NCI-H2107 treated with DMSO at 0.1 percent for 48 hours (cell line): ENCODE results near the gene UNC13D.
"Not testable (repeated sequence)": the region's sequence is repeated elsewhere in the genome, so short reads cannot be mapped to it uniquely, and the experiment has no call there.

Source experiments
- DNase-seq: peaks from one replicate; lab custom pipeline; 2025; ENCODE audit not compliant: unreplicated experiment; lab: John Stamatoyannopoulos, UW

UNC13D gene

DNA sequence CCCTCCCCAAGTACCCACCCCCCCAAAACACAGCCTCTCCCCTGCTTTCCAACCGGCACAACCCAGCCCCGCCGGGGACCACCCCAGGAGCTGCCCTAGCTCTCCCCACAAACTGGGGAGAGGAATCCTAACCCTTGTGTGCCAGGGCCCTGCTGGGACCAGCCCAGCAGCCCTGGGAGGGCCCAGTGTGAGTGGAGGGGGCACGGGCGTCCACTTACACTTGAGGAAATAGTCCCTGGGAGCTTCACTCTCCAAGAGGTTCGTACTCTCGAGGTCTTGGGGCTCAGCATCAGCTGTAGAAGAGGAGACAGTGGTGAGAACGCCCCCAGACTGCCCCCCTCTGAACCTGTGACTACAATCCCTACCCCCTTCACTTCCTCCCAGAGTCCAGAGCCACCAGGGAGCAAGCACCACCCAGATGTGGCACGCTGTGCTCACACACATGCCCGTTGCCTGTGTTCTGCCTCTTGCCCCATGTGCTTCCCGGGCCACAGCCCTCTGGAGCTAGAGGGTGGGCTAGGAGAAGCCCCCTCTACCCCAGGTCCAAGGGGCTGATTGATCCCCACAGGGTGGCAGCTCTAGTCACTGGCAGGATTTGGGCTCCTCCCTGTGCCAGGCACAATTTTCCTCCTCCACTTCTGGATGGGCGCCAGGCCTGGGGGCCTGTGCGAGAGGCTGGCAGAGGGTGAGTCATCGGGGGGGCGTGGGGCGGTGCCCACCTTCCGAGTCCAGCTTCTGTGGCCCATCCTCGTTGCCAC is 31.2 kb upstream of the UNC13D start:
- DNase-seq = no peak

DNA sequence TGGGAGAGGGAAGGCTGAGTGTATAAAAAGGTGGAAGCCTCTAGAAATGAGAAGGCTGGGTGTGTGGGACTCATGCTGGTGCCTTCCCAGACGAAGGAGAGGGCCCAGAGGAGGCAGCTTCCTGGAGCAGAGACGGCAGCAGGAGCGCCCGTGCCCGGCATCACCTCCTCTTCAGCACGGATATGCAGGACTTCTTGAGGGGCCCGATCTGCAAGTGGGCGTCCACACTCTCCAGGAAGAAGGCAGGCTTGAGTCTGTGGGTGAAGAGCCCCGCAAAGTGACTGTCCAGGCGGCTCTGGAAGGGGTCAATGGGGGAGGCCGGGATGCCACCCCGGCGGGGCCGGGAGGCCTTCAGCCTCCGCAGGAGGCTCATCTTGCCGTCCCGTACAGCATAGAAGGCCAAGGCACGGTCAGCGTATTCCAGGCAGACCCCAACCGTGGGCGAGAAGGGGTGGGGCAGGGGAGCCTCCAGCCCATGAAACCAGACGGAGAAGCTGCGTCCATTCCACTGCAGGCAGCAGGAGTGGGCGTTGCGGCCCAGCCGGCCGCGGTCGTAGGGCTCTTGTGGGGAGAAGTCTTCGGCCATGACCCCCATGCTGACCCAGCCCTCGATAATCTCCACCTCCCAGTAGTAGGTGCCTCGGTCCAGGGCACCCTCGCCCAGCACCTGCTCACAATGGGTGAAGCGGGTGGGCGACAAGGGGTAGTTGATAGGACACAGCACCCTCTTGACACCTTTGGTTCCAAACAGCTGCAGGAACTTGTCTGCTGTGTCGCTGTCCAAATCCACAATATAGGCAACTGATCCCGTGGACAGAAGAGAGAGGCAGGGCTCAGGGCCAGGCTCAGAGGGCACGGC is 30.3 kb upstream of the UNC13D start:
- no peak for DNase-seq

DNA sequence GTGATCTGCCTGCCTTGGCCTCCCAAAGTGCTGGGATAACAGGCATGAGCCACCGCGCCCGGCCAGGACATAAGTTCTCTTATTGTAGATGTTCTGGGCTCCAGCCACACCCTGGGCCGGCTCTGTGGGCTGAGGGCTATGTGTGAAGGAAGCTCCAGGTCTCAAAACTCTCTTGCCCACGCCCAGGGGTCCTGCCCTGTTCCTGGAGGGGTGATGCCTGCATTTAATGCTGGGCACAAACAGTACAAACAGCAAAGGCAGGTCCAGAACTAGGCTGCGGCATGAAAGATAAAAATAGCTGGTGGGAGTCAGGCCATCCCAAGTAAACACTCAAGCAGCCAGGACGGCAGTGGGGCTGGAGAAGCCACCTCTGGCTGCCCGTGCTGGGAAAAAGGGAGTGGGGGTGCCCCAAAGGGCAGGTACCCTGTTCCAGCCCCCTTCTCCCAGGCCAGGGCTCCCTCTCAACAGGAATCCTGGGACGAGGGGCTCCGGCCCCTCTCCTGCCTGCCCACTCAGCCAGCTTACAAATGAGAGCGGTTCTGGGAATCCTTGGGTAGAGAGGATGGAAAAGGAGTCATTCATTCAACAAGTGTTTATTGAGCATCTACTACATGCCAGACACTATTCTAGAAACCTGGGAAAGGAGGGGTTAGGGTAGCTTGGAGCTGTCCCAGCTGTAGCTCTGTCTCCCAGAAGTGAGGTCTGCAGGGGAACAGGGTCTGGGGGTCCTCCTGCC is 29.6 kb upstream of the UNC13D start:
- DNase-seq = no peak

DNA sequence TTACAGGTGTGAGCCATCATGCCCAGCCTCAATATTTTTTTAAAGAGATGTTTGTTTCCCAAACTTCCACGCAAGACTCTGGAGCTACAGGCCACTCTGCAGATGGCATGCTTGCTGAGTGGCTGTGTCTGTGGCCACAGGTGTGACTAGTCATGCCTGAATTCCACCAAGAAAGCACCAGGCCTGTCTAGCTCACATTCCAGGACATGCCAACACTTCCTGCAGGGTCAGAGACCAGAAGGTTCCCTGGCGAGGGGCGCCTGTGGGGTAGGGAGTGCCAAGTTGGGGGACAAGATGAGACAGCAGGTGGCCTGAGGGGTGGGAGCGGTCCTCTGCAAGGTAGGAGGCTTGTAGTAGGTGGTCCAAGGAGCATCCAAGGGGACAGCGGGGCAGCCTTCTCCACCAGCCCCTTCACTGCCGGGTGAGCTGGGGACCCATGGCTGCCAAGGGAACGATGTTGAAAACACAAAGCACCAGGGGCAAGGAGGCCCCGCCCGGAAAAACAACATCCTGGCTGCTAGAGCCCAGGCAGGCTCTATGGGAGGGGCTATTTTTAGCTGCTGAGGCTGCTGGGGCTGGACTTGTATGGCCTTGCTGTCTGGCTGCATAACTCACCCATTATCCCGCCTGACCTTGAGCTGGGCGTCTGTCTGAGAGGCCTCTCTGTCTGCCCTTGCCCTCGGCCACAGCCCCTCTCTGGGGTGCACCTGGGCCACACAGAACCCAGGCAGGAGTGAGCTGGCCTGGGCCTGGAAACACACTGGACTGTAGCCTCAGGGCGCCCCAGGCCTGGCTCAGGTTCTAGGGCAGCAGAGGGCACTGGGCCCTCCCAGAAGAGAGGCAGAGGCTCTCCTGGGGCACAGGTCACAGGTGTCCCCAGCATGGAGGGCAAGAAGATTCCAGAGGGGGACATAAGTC is 28.5 kb upstream of the UNC13D start:
- DNase-seq = no peak

DNA sequence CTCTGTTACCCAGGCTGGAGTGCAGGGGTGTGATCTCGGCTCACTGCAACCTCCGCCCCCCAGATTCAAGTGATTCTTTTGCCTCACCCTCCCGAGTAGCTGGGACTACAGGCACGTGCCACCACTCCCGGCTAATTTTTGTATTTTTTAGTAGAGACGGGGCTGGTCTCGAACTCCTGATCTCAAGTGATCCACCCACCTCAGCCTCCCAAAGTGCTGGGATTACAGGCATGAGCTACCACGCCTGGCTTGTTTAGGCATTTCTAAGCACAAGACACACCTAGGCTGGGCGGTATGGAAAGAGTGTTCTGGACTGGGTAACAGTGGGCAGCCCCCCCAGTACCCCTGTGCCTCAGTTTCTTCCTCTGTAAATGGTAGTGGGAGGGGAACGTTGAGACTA is 26.0 kb upstream of the UNC13D start:
- not testable (repeated sequence) for DNase-seq

DNA sequence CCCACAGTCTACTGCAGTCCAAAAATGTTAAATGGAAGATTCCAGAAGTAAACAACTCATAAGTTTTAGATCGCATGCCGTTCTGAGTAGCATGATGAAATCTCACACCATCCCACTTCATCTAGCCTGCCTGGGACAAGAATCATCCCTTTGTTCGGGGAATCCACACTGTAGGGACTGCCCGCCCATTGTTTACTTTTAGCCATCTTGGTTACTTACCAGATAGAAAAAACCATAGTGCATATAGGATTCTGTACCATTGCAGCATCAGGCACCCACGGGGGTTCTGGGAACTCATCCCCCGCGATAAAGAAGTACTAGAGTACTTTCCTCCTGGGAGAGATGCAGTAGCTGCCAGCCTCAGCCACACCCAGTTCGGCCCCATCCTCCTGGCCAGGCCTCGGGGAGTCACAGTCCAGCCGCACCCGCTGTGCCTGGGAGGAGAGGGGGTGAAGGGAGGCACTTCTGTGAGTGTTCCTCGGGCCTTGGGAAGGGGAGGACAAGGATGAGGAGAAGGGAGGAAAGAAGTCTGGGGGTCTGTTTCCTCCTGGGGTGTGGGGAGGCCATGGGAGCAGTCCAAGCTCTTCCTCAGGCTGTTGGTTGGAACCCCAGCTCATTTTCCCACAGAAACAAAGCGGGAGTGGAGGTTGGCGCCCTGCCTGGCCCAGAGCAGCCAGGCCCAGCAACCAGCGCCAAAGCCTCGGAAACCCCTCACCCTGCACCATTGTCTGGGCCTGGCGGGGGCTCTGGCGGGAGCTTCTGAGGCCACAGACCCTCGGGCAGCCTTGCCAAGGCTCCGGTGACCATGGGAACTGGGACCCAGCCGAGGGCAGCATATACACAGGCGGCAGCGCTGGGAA is 25.3 kb upstream of the UNC13D start:
- DNase-seq = no peak

DNA sequence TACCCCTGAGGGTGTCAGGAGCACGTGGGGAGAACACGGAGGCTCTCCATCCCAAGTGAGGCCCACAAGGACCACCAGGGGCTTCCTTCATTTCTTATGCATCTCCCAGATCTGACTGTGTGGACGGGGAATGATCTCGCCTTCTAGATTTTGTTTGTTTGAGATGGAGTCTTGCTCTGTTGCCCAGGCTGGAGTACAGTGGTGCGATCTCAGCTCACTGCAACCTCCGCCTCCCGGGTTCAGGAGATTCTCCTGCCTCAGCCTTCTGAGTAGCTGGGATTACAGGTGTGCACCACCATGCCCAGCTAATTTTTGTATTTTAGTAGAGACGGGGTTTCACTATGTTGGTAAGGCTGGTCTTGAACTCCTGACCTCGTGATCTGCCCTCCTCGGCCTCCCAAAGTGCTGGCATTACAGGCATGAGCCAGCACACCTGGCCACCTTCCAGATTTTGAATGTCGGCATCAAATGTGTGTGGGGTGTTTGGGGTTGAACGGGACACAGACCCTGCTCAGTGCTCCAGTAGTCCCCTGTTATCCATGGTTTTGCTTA is 24.6 kb upstream of the UNC13D start:
- not testable (repeated sequence) for DNase-seq

DNA sequence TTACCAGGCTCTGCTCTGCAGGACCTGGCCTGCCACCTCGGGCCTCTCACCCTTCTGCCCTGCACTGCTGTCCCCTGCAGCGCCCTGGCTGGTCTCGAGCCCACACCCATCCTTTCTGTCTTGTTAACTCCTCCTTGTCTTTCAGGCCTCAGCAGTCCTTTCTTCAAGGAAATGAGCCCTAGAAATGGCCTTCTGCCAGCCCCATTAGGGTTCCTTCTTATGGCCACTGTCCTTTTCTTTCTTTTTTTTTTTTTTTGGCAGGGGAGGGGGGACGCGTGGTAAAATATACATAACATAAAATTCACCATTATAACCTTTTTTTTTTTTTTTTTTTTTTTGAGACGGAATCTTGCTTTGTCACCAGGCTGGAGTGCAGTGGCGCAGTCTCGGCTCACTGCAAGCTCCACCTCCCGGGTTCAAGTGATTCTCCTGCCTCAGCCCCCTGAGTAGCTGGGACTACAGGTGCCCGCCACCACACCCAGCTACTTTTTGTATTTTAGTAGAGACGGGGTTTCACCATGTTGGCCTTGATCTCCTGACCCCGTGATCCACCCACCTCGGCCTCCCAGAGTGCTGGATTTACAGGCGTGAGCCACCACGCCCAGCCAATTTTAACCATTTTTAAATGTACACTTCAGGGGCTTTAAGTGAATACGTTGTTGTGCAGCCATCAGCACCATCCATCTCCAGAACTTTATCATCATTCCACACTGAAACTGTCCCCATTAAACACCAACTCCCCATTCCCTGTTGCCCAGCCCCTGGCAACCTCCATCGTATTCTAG is 21.4 kb upstream of the UNC13D start:
- DNase-seq = not testable (repeated sequence)

DNA sequence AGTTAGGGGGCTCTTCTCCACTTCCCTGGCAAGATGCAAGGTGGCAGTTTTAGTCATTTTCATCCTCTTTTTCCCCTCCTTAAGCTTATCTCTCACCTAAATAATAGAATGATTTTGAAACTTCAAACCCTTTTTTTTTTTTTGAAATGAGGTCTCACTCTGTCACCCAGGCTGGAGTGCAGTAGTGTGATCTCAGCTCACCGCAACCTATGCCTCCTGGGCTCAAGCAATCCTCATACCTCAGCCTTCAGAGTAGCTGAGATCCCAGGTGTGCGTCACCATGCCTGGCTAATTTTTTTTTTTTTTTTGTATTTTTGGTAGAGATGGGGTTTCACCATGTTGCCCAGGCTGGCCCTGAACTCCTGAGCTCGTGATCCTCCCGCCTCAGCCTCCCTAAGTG is 20.7 kb upstream of the UNC13D start:
- not testable (repeated sequence) for DNase-seq

DNA sequence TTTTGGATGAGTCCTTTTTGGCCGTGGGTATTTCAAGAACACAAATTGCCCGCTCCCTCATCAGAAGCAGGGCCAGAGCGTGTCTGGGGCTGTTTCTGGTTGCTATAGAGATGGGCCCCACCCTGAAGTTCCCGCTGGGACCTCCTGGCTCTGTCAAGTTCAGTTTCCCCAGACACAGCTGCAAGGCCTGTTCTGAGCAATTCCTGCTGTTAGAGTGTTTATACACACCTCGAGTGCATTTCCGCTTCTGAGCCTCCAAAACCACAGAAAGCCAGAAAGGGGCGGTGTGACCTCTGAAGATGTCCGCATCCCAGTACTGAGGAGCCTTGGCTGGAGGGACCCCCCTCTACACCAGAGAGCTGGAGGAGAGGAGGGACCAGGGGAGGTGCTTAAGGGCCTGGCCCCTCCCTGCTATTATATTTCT is 20.3 kb upstream of the UNC13D start:
- peak; percentile 69 for DNase-seq

DNA sequence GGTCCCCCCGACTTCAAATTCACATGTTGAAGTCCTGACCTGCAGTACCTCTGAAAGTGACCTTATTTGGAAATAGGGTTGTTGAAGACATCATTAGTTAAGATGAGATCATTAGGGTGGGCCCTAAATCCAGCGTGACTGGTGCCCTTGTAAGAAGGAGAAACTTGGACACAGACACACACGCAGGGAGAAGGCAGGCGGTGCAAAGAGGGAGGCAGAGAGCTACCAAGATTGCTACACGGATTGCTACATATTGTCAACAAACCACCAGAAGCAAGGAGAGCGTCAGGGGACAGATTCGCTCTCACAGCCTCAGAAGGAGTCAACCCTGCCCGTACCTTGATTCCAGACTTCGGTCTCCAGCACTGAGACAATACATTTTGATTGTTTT is 17.7 kb upstream of the UNC13D start:
- DNase-seq = no peak

DNA sequence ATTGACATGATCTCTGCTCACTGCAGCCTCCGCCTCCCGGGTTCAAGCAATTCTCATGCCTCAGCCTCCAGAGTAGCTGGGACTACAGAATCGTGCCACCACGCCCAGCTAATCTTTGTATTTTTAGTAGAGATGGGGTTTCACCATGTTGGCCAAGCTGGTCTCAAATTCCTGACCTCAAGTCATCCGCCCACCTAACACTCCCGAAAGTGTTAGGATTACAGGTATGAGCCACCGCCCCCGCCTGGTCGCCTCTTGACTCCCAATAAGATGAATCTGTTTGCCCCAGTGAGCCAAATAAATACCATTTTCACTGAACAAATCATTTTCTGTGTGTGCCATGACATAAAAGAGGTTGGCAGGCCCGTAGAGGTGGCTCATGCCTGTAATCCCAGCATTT is 15.2 kb upstream of the UNC13D start:
- not testable (repeated sequence) for DNase-seq

DNA sequence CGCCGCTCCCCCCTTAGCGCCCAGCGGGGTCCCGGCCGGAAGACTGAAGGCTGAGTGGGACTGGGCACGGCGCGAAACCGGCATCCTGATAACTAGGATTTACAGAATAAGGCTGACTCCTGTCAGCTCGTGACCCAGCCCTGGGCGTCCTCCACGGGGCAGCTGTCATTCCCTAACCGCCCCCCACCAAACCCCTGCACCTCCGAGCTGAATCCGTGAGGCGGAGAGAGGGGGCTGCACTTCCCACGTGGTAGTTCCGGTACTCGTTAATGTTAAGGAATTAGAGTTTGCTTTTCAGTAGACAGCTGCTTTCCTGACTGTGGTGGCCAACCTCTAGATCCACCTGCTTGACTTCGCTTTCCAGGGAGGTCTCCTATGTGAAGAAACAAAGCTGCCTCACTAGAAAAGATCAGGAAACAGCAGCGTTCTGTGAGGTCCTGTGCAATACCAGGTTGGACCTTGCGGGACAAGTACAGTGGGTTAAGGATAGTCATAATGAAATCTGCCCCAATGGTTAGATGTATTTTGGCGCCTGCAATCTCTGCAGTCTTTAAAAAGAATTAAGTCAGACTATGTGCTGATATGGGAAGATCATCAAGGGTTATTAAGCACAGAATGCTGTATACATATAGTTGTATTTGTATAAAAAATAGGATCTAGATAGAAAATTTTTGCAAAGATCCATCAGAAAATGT is 12.0 kb upstream of the UNC13D start:
- DNase-seq = peak; percentile 30

DNA sequence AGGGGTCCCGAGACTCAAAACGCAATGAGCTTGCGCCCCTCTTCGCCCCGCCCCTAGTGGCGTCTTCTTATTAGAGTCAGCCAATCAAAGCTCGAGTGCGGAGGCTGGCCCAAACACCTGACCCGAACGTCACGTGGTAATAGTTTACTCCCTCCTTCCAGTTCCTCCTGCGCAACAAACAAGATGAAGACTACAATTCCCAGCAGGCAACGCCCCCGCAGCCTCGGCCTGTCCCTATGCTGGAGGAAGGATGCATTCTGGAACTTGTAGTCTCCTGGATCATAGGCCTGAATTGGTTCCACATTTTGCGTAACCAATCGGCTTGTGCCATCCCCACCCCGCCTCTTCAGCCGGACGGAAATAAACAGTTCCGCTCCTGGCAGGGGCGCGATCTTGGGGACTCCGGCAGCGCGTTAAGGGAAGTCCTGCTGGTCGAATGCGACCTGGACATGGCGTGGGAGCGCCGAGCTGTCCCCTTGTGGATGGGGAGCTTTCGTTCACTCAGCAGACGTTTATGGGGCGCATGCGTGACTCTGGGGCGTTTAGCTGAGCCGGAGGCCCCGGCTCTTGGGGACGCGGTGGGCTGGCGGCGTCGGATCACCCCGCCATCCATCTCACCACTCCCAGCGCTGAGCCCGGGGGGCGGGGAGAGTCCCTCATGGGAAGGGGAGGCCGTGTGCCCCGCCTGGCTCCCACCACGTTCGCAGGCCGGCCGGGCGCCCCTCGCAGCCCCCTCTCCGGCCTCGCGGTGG is 11.3 kb upstream of the UNC13D start, which contains the start of gene WBP2:
Gene WBP2, minus strand, starts transcription at position 26 of the 752 bp plus-strand sequence. CDS start 38 bp downstream, outside the sequence.
- peak; percentile 99 for DNase-seq

DNA sequence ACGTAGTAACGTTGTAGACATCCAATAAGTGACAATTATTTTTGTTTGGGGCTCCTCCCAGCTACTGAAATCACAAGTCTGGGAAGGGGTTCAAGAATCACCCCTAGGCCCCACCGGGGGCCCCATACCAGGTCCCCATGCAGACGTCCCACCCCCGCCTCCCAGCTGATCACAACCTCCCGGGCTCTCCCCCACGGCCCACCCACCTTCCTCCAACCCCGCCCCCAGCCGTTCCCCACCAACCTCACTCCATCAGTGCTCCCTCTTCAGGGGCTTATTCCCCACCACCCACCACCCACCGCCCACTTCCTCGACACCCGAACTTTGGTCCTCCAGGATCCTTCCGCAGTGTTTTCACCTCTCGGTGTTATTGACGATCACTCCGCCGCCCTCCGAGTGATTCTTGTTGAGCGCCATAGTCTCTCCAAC is 10.7 kb upstream of the UNC13D start:
- DNase-seq = no peak

DNA sequence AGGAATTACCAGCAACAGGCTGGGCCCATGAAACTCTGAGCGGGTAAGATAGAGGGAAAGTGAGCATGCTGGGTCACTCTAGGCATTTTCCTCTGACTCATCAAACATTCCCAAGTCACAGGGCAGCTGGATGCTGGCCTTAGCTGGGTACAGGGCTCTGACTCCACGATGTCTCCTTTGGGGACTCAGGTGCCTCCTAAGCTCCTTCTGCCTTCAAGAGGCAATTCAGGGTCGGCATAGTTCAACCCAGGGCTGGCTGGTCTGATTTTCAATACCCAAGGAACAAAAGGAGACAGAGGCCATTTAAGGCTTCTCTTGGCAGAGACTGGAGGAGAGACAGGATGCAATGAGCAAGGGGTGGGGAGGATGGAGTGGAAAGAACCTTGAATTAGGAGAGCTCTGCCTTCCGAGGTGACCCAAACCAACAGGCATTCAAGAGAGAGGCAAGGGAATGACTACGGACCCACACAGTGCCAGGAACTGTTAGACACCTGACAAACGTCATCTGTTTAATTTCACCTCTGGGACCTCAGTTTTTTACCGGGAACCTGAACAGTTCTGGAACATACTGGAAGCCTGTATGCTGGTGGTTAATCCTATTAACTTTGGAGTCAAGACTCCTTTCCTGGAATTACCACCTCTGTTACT is 10.0 kb upstream of the UNC13D start:
- DNase-seq = no peak

DNA sequence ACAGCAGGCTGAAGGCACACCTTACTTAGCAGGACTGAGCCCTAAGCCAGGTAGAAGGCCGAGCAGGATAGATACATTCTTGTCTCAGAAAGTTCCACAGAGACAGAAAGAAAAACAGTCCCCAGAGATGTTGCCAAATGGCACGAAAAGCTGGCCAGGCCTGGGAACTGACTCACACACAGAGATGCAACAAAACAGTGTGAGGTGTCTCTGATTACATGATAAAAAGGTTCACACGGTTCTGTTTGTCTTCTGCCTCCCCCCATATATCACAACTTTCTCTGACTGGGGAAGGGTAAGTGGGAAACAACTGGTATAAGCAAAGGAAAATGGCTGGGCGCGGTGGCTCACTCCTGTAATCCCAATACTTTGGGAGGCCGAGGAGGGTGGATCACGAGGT is 9.2 kb upstream of the UNC13D start:
- no peak for DNase-seq
